Measurements from ENCODE around the gene CCER1. TPM values are rescaled to one million over a fixed set of nuclear protein-coding genes. Genes with fewer than 3 reads are reported as not detected.

Gene CCER1
- total RNA-seq, 2 experiments from 2014 or later = not detected

GRCh38 chr12:90940872-90941499 is 14.0 kb downstream of the CCER1 start:
- no peak for DNase-seq
- Mint-ChIP-seq H3K4me3 (no peak overlapping the region), H3K27ac (no peak overlapping the region), H3K27me3 (ENCODE audit: low read depth) (peaks cover 11% of the 10 kb centered on the region), H3K4me1 (ENCODE audit: low read depth) (no peaks in the 10 kb centered on the region), H3K9me3 (no peaks in the 10 kb centered on the region), H3K36me3 (ENCODE audit: low read depth) (no peaks in the 10 kb centered on the region)
- intact Hi-C loops (cut with micrococcal nuclease) = loop anchor here (1.0 to 10.0 kb wide), 3 partner anchors 666 to 1924 kb away; no protein-coding TSS in a partner anchor
- CTCF ChIA-PET = interaction anchor here (0.5 to 1.6 kb wide), 9 partner anchors 9 to 1423 kb away, joined by 3 to 6 read pairs (median 4); no protein-coding TSS in a partner anchor

GRCh38 chr12:90939382-90939781 is 15.6 kb downstream of the CCER1 start:
- intact Hi-C loops (cut with micrococcal nuclease) = no loop called here
- Mint-ChIP-seq H3K36me3 (ENCODE audit: low read depth) (no peaks in the 10 kb centered on the region), H3K4me1 (ENCODE audit: low read depth) (no peaks in the 10 kb centered on the region), H3K27me3 (ENCODE audit: low read depth) (peaks cover 17% of the 10 kb centered on the region), H3K4me3 (no peak overlapping the region), H3K9me3 (no peaks in the 10 kb centered on the region), H3K27ac (no peak overlapping the region)
- CTCF ChIA-PET = interaction anchor here (1.1 kb wide), 1 partner anchor 10 kb away, joined by 3 read pairs; no protein-coding TSS in a partner anchor
- DNase-seq = no peak

- CTCF ChIA-PET = no interaction called here
- Mint-ChIP-seq H3K9me3 (no peaks in the 10 kb centered on the region), H3K4me1 (ENCODE audit: low read depth) (no peaks in the 10 kb centered on the region), H3K36me3 (ENCODE audit: low read depth) (no peaks in the 10 kb centered on the region), H3K27ac (no peak overlapping the region), H3K27me3 (ENCODE audit: low read depth) (peaks cover 17% of the 10 kb centered on the region), H3K4me3 (no peak overlapping the region)
- intact Hi-C loops (cut with micrococcal nuclease) = no loop called here
- DNase-seq = no peak
These were observed 16.5 kb downstream of the CCER1 start for GRCh38 chr12:90938451-90938850.

- DNase-seq = no peak
- CTCF ChIA-PET = no interaction called here
- peaks cover 17% of the 10 kb centered on the region for H3K27me3 Mint-ChIP-seq (ENCODE audit: low read depth)
- H3K4me1 Mint-ChIP-seq (ENCODE audit: low read depth) = no peaks in the 10 kb centered on the region
- H3K27ac Mint-ChIP-seq = no peak overlapping the region
- H3K36me3 Mint-ChIP-seq (ENCODE audit: low read depth) = no peaks in the 10 kb centered on the region
- intact Hi-C loops (cut with micrococcal nuclease) = no loop called here
- H3K9me3 Mint-ChIP-seq = no peaks in the 10 kb centered on the region
- no peak overlapping the region for H3K4me3 Mint-ChIP-seq
These were observed 17.3 kb downstream of the CCER1 start for GRCh38 chr12:90937651-90938050.

- H3K4me1 Mint-ChIP-seq (ENCODE audit: low read depth) = no peaks in the 10 kb centered on the region
- H3K27me3 Mint-ChIP-seq (ENCODE audit: low read depth) = peaks cover 17% of the 10 kb centered on the region
- no peak overlapping the region for H3K4me3 Mint-ChIP-seq
- H3K9me3 Mint-ChIP-seq = no peaks in the 10 kb centered on the region
- no peak overlapping the region for H3K27ac Mint-ChIP-seq
- no peak for DNase-seq
- CTCF ChIA-PET = interaction anchor here (0.6 to 1.3 kb wide), 7 partner anchors 8 to 540 kb away, joined by 3 to 7 read pairs (median 3); no protein-coding TSS in a partner anchor
- H3K36me3 Mint-ChIP-seq (ENCODE audit: low read depth) = no peaks in the 10 kb centered on the region
- intact Hi-C loops (cut with micrococcal nuclease) = no loop called here
These were observed 18.6 kb downstream of the CCER1 start for GRCh38 chr12:90936230-90937005.

- peaks cover 2% of the 10 kb centered on the region for H3K27me3 Mint-ChIP-seq (ENCODE audit: low read depth)
- no peaks in the 10 kb centered on the region for H3K4me1 Mint-ChIP-seq (ENCODE audit: low read depth)
- H3K4me3 Mint-ChIP-seq = no peak overlapping the region
- intact Hi-C loops (cut with micrococcal nuclease) = no loop called here
- H3K36me3 Mint-ChIP-seq (ENCODE audit: low read depth) = no peaks in the 10 kb centered on the region
- DNase-seq = no peak
- no peak overlapping the region for H3K27ac Mint-ChIP-seq
- peaks cover 11% of the 10 kb centered on the region for H3K9me3 Mint-ChIP-seq
- CTCF ChIA-PET = interaction anchor here (0.6 kb wide), 1 partner anchor 533 kb away, joined by 3 read pairs; no protein-coding TSS in a partner anchor
These were observed 29.4 kb downstream of the CCER1 start for GRCh38 chr12:90925562-90925961.

- Mint-ChIP-seq H3K27ac (no peak overlapping the region), H3K4me1 (ENCODE audit: low read depth) (no peaks in the 10 kb centered on the region), H3K27me3 (ENCODE audit: low read depth) (peaks cover 2% of the 10 kb centered on the region), H3K4me3 (no peak overlapping the region), H3K9me3 (peaks cover 7% of the 10 kb centered on the region), H3K36me3 (ENCODE audit: low read depth) (no peaks in the 10 kb centered on the region)
- CTCF ChIA-PET = no interaction called here
- intact Hi-C loops (cut with micrococcal nuclease) = no loop called here
- no peak for DNase-seq
These were observed 30.6 kb downstream of the CCER1 start for GRCh38 chr12:90924406-90924805.

- H3K4me3 Mint-ChIP-seq = no peak overlapping the region
- DNase-seq = no peak
- H3K4me1 Mint-ChIP-seq (ENCODE audit: low read depth) = no peaks in the 10 kb centered on the region
- H3K27me3 Mint-ChIP-seq (ENCODE audit: low read depth) = peaks cover 6% of the 10 kb centered on the region
- no peaks in the 10 kb centered on the region for H3K9me3 Mint-ChIP-seq
- H3K27ac Mint-ChIP-seq = no peak overlapping the region
- CTCF ChIA-PET = no interaction called here
- intact Hi-C loops (cut with micrococcal nuclease) = no loop called here
- H3K36me3 Mint-ChIP-seq (ENCODE audit: low read depth) = no peaks in the 10 kb centered on the region
These were observed 32.8 kb downstream of the CCER1 start for GRCh38 chr12:90922145-90922627.

- no peak overlapping the region for H3K27ac Mint-ChIP-seq
- H3K4me1 Mint-ChIP-seq (ENCODE audit: low read depth) = no peaks in the 10 kb centered on the region
- H3K36me3 Mint-ChIP-seq (ENCODE audit: low read depth) = no peaks in the 10 kb centered on the region
- peaks cover 6% of the 10 kb centered on the region for H3K27me3 Mint-ChIP-seq (ENCODE audit: low read depth)
- CTCF ChIA-PET = no interaction called here
- H3K4me3 Mint-ChIP-seq = no peak overlapping the region
- intact Hi-C loops (cut with micrococcal nuclease) = no loop called here
- no peak for DNase-seq
- H3K9me3 Mint-ChIP-seq = no peaks in the 10 kb centered on the region
These were observed 33.4 kb downstream of the CCER1 start for GRCh38 chr12:90921536-90921935.

- no peak for DNase-seq
- Mint-ChIP-seq H3K27ac (no peak overlapping the region), H3K27me3 (ENCODE audit: low read depth) (peaks cover 6% of the 10 kb centered on the region), H3K4me1 (ENCODE audit: low read depth) (no peaks in the 10 kb centered on the region), H3K9me3 (no peaks in the 10 kb centered on the region), H3K4me3 (no peak overlapping the region), H3K36me3 (ENCODE audit: low read depth) (no peaks in the 10 kb centered on the region)
- intact Hi-C loops (cut with micrococcal nuclease) = no loop called here
- CTCF ChIA-PET = no interaction called here
These were observed 34.8 kb downstream of the CCER1 start for GRCh38 chr12:90920222-90920621.

GRCh38 chr12:90917431-90917830 is 37.5 kb downstream of the CCER1 start:
- CTCF ChIA-PET = no interaction called here
- no peak for DNase-seq
- no peak overlapping the region for H3K27ac Mint-ChIP-seq
- intact Hi-C loops (cut with micrococcal nuclease) = no loop called here
- no peaks in the 10 kb centered on the region for H3K9me3 Mint-ChIP-seq
- H3K27me3 Mint-ChIP-seq (ENCODE audit: low read depth) = peaks cover 6% of the 10 kb centered on the region
- no peaks in the 10 kb centered on the region for H3K36me3 Mint-ChIP-seq (ENCODE audit: low read depth)
- H3K4me1 Mint-ChIP-seq (ENCODE audit: low read depth) = no peaks in the 10 kb centered on the region
- H3K4me3 Mint-ChIP-seq = no peak overlapping the region

GRCh38 chr12:90916516-90916915 is 38.5 kb downstream of the CCER1 start:
- no peaks in the 10 kb centered on the region for H3K36me3 Mint-ChIP-seq (ENCODE audit: low read depth)

GRCh38 chr12:90915353-90915752 is 39.6 kb downstream of the CCER1 start:
- no peak for DNase-seq
- Mint-ChIP-seq H3K4me1 (ENCODE audit: low read depth) (no peaks in the 10 kb centered on the region), H3K36me3 (ENCODE audit: low read depth) (no peaks in the 10 kb centered on the region), H3K27me3 (ENCODE audit: low read depth) (peaks cover 9% of the 10 kb centered on the region), H3K4me3 (no peak overlapping the region), H3K9me3 (no peaks in the 10 kb centered on the region), H3K27ac (no peak overlapping the region)
- CTCF ChIA-PET = no interaction called here
- intact Hi-C loops (cut with micrococcal nuclease) = no loop called here

More at GRCh38 chr12:90916516-90916915, 38.5 kb downstream of the CCER1 start:
- H3K4me1 Mint-ChIP-seq (ENCODE audit: low read depth) = no peaks in the 10 kb centered on the region
- peaks cover 9% of the 10 kb centered on the region for H3K27me3 Mint-ChIP-seq (ENCODE audit: low read depth)
- no peak for DNase-seq
- H3K4me3 Mint-ChIP-seq = no peak overlapping the region
- intact Hi-C loops (cut with micrococcal nuclease) = no loop called here
- H3K27ac Mint-ChIP-seq = no peak overlapping the region
- CTCF ChIA-PET = no interaction called here
- H3K9me3 Mint-ChIP-seq = no peaks in the 10 kb centered on the region

Data from activated naive CD4-positive, alpha-beta T cell treated with anti-CD3 and anti-CD28 coated beads for 36 hours (primary cell).